ENCODE results near the gene KDM6B.

The KDM6B gene

GRCh38 chr17:7849751-7850504, 15.9 kb downstream of the KDM6B start:
- DNase-seq (ENCODE audit: insufficient read length, low spot score) (no peak), FAIRE-seq (no peak)
- TF ChIP-seq TAF1 (IDR thresholded peaks at IDR 0.05; ENCODE audit: low read depth, low read length) (no peak), POU2F2 (IDR thresholded peaks at IDR 0.05; ENCODE audit: low read depth, low read length) (no peak), POLR2A (IDR thresholded peaks at IDR 0.05; ENCODE audit: low read depth, low read length) (no peak), SPI1 (IDR thresholded peaks at IDR 0.05; ENCODE audit: low read depth, low read length) (no peak), PAX5 (IDR thresholded peaks at IDR 0.05; ENCODE audit: insufficient read depth, low read length, severe bottlenecking) (no peak), POLR2AphosphoS5 (IDR thresholded peaks at IDR 0.05; ENCODE audit: low read depth, low read length) (no peak)

DNA sequence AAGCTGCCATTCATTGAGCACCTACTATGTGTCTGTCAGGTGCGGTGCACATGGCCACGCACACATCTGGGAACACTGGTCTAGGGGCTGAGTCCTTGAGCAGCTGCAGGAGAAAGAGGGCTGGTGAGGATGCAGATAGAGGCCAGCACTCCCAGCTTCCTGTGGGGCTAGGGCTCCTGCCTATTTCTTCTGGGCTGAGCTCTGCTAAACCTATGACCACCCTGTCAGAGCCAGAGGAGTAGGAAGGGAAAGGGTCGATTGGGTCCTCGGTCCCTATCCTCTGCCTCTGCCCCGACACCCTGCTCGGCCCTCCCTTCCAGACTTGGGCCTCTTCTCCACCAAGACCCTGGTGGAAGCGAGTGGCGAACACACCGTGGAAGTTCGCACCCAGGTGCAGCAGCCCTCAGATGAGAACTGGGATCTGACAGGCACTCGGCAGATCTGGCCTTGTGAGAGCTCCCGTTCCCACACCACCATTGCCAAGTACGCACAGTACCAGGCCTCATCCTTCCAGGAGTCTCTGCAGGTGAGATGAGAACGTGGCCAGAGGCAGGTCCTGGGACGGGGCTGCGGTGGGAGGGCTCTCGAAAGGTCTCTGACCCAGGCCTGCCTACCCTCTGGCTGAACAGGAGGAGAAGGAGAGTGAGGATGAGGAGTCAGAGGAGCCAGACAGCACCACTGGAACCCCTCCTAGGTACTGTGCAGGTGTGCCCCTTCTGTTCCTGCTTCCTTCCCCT, 16.9 kb downstream of the KDM6B start:
- TF ChIP-seq POLR2A (IDR thresholded peaks at IDR 0.05; ENCODE audit: low read depth, low read length) = peak; percentile 10; the same call in 1 of the 2 replicates
- TF ChIP-seq PAX5 (IDR thresholded peaks at IDR 0.05; ENCODE audit: insufficient read depth, low read length, severe bottlenecking) = no peak
- TF ChIP-seq SPI1 (IDR thresholded peaks at IDR 0.05; ENCODE audit: low read depth, low read length) = no peak
- DNase-seq (ENCODE audit: insufficient read length, low spot score) (no peak), FAIRE-seq (no peak)

- TF ChIP-seq PAX5 (IDR thresholded peaks at IDR 0.05; ENCODE audit: insufficient read depth, low read length, severe bottlenecking) (no peak), TAF1 (IDR thresholded peaks at IDR 0.05; ENCODE audit: low read depth, low read length) (no peak), POU2F2 (IDR thresholded peaks at IDR 0.05; ENCODE audit: low read depth, low read length) (peak; percentile 58; the same call in 1 of the 2 replicates), POLR2AphosphoS5 (IDR thresholded peaks at IDR 0.05; ENCODE audit: low read depth, low read length) (peak; percentile 78; the same call in 1 of the 2 replicates), SPI1 (IDR thresholded peaks at IDR 0.05; ENCODE audit: low read depth, low read length) (peak; percentile 68), POLR2A (IDR thresholded peaks at IDR 0.05; ENCODE audit: low read depth, low read length) (peak; percentile 31; the same call in 1 of the 2 replicates)
- peak; percentile 90 for DNase-seq (ENCODE audit: insufficient read length, low spot score)
- peak; percentile 100 for FAIRE-seq
Observed at GRCh38 chr17:7851438-7852261, 17.6 kb downstream of the KDM6B start.

GRCh38 chr17:7852262-7852670, 18.2 kb downstream of the KDM6B start:
- TF ChIP-seq POLR2AphosphoS5 (IDR thresholded peaks at IDR 0.05; ENCODE audit: low read depth, low read length) (no peak), SPI1 (IDR thresholded peaks at IDR 0.05; ENCODE audit: low read depth, low read length) (no peak), POLR2A (IDR thresholded peaks at IDR 0.05; ENCODE audit: low read depth, low read length) (no peak), POU2F2 (IDR thresholded peaks at IDR 0.05; ENCODE audit: low read depth, low read length) (no peak), TAF1 (IDR thresholded peaks at IDR 0.05; ENCODE audit: low read depth, low read length) (no peak), PAX5 (IDR thresholded peaks at IDR 0.05; ENCODE audit: insufficient read depth, low read length, severe bottlenecking) (no peak)
- FAIRE-seq (peak; percentile 43), DNase-seq (ENCODE audit: insufficient read length, low spot score) (no peak)

DNA sequence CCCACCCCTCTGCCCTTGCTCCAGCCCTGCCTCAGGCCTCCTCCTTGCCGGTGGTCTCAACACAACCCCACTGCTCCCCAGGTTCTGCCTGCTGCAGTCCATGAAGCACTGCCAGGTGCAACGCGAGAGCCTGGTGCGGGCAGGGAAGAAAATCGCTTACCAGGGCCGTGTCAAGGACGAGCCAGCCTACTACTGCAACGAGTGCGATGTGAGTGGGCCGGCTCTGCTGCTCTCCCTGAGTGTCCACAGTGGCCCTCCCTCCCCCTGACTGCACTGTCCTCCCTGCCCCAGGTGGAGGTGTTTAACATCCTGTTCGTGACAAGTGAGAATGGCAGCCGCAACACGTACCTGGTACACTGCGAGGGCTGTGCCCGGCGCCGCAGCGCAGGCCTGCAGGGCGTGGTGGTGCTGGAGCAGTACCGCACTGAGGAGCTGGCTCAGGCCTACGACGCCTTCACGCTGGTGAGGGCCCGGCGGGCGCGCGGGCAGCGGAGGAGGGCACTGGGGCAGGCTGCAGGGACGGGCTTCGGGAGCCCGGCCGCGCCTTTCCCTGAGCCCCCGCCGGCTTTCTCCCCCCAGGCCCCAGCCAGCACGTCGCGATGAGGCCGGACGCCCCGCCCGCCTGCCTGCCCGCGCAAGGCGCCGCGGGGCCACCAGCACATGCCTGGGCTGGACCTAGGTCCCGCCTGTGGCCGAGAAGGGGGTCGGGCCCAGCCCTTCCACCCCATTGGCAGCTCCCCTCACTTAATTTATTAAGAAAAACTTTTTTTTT, 19.1 kb downstream of the KDM6B start:
- FAIRE-seq = no peak
- TF ChIP-seq POU2F2 (IDR thresholded peaks at IDR 0.05; ENCODE audit: low read depth, low read length) (no peak), POLR2AphosphoS5 (IDR thresholded peaks at IDR 0.05; ENCODE audit: low read depth, low read length) (no peak)
- DNase-seq (ENCODE audit: insufficient read length, low spot score) = no peak

- DNase-seq (ENCODE audit: insufficient read length, low spot score) (no peak), FAIRE-seq (no peak)
- no peak for TF ChIP-seq TAF1 (IDR thresholded peaks at IDR 0.05; ENCODE audit: low read depth, low read length)
- TF ChIP-seq SPI1 (IDR thresholded peaks at IDR 0.05; ENCODE audit: low read depth, low read length) = no peak
- no peak for TF ChIP-seq POLR2AphosphoS5 (IDR thresholded peaks at IDR 0.05; ENCODE audit: low read depth, low read length)
- TF ChIP-seq PAX5 (IDR thresholded peaks at IDR 0.05; ENCODE audit: insufficient read depth, low read length, severe bottlenecking) = no peak
- TF ChIP-seq POLR2A (IDR thresholded peaks at IDR 0.05; ENCODE audit: low read depth, low read length) = no peak
- TF ChIP-seq POU2F2 (IDR thresholded peaks at IDR 0.05; ENCODE audit: low read depth, low read length) = no peak
Observed at GRCh38 chr17:7853691-7854038, 19.6 kb downstream of the KDM6B start.

DNA sequence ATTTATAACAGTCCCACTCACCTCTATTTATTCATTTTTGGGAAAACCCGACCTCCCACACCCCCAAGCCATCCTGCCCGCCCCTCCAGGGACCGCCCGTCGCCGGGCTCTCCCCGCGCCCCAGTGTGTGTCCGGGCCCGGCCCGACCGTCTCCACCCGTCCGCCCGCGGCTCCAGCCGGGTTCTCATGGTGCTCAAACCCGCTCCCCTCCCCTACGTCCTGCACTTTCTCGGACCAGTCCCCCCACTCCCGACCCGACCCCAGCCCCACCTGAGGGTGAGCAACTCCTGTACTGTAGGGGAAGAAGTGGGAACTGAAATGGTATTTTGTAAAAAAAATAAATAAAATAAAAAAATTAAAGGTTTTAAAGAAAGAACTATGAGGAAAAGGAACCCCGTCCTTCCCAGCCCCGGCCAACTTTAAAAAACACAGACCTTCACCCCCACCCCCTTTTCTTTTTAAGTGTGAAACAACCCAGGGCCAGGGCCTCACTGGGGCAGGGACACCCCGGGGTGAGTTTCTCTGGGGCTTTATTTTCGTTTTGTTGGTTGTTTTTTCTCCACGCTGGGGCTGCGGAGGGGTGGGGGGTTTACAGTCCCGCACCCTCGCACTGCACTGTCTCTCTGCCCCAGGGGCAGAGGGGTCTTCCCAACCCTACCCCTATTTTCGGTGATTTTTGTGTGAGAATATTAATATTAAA, 20.2 kb downstream of the KDM6B start:
- TF ChIP-seq POLR2A (IDR thresholded peaks at IDR 0.05; ENCODE audit: low read depth, low read length) (no peak), TAF1 (IDR thresholded peaks at IDR 0.05; ENCODE audit: low read depth, low read length) (no peak), PAX5 (IDR thresholded peaks at IDR 0.05; ENCODE audit: insufficient read depth, low read length, severe bottlenecking) (no peak), POU2F2 (IDR thresholded peaks at IDR 0.05; ENCODE audit: low read depth, low read length) (no peak), SPI1 (IDR thresholded peaks at IDR 0.05; ENCODE audit: low read depth, low read length) (no peak), POLR2AphosphoS5 (IDR thresholded peaks at IDR 0.05; ENCODE audit: low read depth, low read length) (no peak)
- no peak for FAIRE-seq
- DNase-seq (ENCODE audit: insufficient read length, low spot score) = no peak

DNA sequence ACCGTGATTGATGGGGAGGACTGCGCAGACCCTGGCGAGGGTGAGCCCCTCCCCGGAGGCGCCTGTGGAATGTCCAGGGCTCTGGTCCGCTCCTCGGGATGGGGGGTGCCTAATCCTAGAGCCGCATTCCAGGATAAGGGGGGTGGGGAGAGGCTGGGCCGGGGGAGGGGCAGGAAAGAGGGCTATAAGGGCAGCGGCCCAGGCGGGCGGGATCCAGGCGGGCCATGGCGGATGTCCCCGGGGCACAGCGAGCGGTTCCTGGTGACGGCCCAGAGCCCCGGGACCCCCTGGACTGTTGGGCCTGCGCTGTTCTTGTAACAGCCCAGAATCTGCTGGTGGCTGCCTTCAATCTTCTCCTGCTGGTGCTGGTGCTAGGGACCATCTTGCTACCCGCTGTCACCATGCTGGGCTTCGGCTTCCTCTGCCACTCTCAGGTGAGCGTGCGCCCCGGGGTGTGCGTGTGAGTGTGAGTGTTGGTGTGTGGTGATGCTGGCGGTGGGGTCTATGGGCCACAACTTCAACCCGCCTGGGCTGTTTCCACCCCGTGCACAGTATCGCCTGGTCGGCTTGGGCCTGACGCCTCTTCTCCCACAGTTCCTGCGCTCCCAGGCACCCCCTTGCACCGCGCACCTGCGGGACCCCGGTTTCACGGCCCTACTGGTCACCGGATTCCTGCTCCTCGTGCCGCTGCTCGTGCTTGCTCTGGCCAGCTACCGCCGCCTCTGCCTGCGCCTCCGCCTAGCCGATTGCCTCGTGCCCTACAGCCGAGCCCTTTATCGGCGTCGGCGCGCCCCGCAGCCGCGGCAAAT, 21.0 kb downstream of the KDM6B start, which contains the start of gene TMEM88:
Gene TMEM88, plus strand, starts transcription at position 216 of the 809 bp plus-strand sequence. Its CDS starts 9 bp downstream, at position 225.
- DNase-seq (ENCODE audit: insufficient read length, low spot score) (no peak), FAIRE-seq (no peak)
- TF ChIP-seq POLR2AphosphoS5 (IDR thresholded peaks at IDR 0.05; ENCODE audit: low read depth, low read length) (0 out of 2 replicates have a peak, but pooled peaks have one; percentile 33), POU2F2 (IDR thresholded peaks at IDR 0.05; ENCODE audit: low read depth, low read length) (no peak)
